ENCODE results near the gene EIF5. TPM values are rescaled to one million over a fixed set of nuclear protein-coding genes. Genes with fewer than 3 reads are reported as not detected.

The EIF5 gene
- total and polyA plus RNA-seq, 2 donors (not counting 3 experiments of a cell fraction or from before 2014, with no cell fraction given) = 175 to 313 TPM

GRCh38 chr14:103294091-103294490 lies 39.9 kb upstream of the EIF5 start:
- ChIA-PET POLR2A (no interaction called here), CTCF (interaction anchor here (0.8 to 10.4 kb wide), 3 partner anchors 13 to 190 kb away, joined by 3 to 257 read pairs (median 8); no protein-coding TSS in a partner anchor)
- Histone ChIP-seq H3K9me3 (replicated peaks; ENCODE audit: control insufficient read depth, insufficient read depth, low read length) (no peaks in the 10 kb centered on the region), H3K36me3 (ENCODE audit: control insufficient read depth in 2 of 2, extremely low read depth in 1 of 2, insufficient read depth in 2 of 2, low read length in 2 of 2) (no peaks in the 10 kb centered on the region), H3K79me2 (ENCODE audit: control insufficient read depth, insufficient read depth, low read length) (no peaks in the 10 kb centered on the region), H3K4me2 (ENCODE audit: insufficient read depth, low read length) (no peak overlapping the region), H3K27me3 (ENCODE audit: control insufficient read depth in 2 of 2, insufficient read depth in 2 of 2, low read length in 2 of 2) (peaks cover 0 to 4% of the 10 kb centered on the region in 2 experiments), H3K4me3 (replicated peaks in 1 of 3; ENCODE audit: insufficient read depth in 1 of 3, low read depth in 1 of 3, low read length in 3 of 3) (no peak overlapping the region), H3K9me1 (replicated peaks; ENCODE audit: control insufficient read depth, extremely low read depth, insufficient read depth, low read length) (no peaks in the 10 kb centered on the region), H4K20me1 (replicated peaks; ENCODE audit: control insufficient read depth, extremely low read depth, insufficient read depth, low read length) (no peaks in the 10 kb centered on the region), H3K27ac (ENCODE audit: insufficient read depth, low read depth, low read length) (no peak overlapping the region), H2AFZ (ENCODE audit: low read depth, low read length) (no peak overlapping the region), H3K4me1 (ENCODE audit: control insufficient read depth, extremely low read depth, insufficient read depth, low read length) (no peaks in the 10 kb centered on the region), H3K9ac (replicated peaks; ENCODE audit: extremely low read depth, insufficient read depth, low read length) (no peak overlapping the region)
- no peak for FAIRE-seq
- dilution Hi-C loops (cut with MboI; ENCODE audit: extremely low pct_ligation_motif_present, low sequenced_read_pairs) (no loop called here), intact Hi-C loops (cut with micrococcal nuclease) (no loop called here)
- no peak for DNase-seq (ENCODE audit: low read depth, low spot score)
- no peak for TF ChIP-seq MYC (IDR thresholded peaks at IDR 0.05; ENCODE audit: low read depth, low read length)
- no peak for TF ChIP-seq JUN (IDR thresholded peaks at IDR 0.05; ENCODE audit: borderline replicate concordance, insufficient read depth, insufficient read length, low read depth)
- no peak for TF ChIP-seq FOS (IDR thresholded peaks at IDR 0.05; ENCODE audit: borderline replicate concordance, insufficient read depth, low read length)
- no peak for TF ChIP-seq MAX (IDR thresholded peaks at IDR 0.05; ENCODE audit: insufficient read depth, insufficient read length)
- TF ChIP-seq POLR2A (IDR thresholded peaks at IDR 0.05; ENCODE audit: low read depth, low read length) = no peak
- no peak for TF ChIP-seq CTCF (IDR thresholded peaks at IDR 0.05; ENCODE audit: extremely low read depth in 1 of 2, insufficient read depth in 1 of 2, low read depth in 1 of 2, low read length in 2 of 2)
- TF ChIP-seq EZH2 (IDR thresholded peaks at IDR 0.05; ENCODE audit: borderline replicate concordance, low read depth, low read length, severe bottlenecking) = no peak
- no peak for TF ChIP-seq GATA2 (IDR thresholded peaks at IDR 0.05; ENCODE audit: insufficient read depth, insufficient read length, low read depth, low read length)
- no peak for TF ChIP-seq POLR2AphosphoS5 (IDR thresholded peaks at IDR 0.05; ENCODE audit: insufficient read depth, low read depth, low read length)
- BruUV-seq (replicated peaks) = no TSS peak

Data from endothelial cell of umbilical vein (primary cell).